GM19023 (cell line): ENCODE measurements around the gene COL11A1.
"Not testable (repeated sequence)": the region's sequence is repeated elsewhere in the genome, so short reads cannot be mapped to it uniquely, and the experiment has no call there.

Source experiments
- ATAC-seq: cut with Tn5 transposase; IDR thresholded peaks from one replicate; pipeline ENCODE4 v1.9.1; 2021; ENCODE audit warnings: mild to moderate bottlenecking, moderate library complexity; ENCODE audit not compliant: unreplicated experiment

COL11A1 gene

GRCh38 chr1:102840741-102841140 is 267.6 kb downstream of the COL11A1 start:
- ATAC-seq = no peak

DNA sequence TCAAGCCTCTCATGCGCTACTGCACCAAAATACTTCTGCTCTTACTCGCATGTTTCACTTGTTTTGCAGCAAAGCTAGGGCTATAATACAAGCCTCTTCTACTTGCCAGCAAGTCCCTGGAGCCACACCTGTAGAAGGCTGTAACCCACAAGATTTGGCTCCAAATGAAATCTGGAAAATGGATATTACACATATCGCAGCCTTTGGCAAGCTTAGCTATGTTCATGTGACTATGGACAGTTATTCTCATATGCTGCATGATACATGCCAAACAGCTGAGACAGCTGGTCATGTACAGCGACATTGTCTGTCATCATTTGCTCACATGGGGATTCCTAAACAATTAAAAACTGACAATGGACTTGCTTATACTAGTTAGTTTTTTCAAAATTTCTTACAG is 270.3 kb downstream of the COL11A1 start:
- no peak for ATAC-seq

DNA sequence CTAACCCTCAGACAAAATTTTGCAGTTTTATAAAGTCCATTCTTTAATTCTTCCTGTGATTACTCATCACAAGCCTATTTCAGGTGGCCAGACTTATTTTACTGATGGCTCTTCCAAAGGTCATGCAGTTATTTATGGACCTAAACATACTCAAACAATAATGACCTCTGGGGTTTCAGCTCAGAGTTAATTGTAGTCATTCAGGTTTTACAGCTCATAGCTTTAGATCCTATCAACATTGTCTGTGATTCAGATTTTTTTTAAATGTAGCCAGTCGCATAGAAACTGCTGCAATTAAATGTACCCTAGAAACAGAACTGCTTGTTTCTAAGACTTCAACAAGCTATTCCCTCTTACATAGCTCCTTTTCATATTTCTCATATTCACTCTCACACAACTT is 270.8 kb downstream of the COL11A1 start:
- no peak for ATAC-seq

GRCh38 chr1:102836991-102837390 is 271.3 kb downstream of the COL11A1 start:
- no peak for ATAC-seq

DNA sequence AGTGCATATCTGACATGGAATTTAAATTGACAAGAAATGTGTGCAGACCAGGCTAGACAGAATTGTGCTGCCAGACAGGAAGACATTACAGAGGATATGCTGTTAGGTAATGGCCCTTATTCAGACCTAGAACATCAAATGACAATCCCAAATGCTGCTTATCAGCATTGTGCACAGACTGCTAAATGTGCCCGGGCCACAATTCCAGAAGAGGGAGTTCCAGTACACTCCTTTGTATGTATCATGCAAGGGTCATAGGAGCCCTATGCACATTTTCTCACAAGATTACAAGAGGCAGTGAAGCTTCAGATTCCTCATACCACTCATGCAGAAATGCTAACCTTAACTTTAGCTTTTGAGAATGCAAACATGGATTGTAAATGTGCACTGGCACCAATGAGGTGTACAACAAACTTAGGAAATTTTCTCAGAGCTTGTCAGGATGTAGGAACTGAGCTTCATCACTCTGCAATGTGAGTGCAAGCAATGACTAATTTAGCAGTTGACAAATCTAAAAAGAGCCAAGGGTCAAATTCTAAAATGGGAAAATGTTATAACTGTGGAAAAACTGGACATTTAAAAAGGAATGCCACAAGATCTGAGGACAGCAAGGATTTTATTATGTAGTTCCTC is 273.5 kb downstream of the COL11A1 start:
- no peak for ATAC-seq

DNA sequence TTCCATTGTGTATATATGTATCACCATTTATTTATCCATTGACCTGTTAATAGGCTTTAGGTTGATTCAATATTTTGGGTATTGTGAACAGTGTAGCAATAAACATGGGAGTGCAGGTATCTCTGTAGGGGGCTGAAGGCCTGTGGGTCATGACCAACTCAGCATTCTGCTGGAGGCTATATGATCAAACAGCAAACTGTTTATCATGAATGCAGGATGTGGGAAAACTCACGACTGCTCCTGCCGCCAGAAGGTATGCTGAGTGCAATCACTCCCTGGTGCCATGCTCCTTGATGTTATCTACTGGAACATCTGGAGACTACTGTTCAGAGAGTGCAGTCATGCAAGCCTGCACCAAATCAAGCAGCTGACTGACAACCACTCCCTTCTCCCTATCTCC is 275.2 kb downstream of the COL11A1 start:
- no peak for ATAC-seq

DNA sequence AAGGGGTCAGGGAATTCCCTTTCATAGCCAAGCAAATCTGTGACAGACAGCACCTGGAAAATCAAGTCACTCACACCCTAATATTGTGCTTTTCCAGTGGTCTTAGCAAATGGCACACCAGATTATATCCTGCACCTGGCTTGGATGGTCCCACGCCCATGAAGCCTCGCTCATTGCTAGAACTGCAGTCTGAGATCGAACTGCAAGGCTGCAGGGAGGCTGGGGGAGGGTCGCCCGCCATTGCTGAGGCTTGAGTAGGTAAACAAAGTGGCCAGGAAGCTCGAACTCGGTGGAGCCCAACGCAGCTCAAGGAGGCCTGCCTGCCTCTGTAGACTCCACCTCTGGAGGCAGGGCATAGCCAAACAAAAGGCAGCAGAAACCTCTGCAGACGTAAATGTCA is 281.6 kb downstream of the COL11A1 start:
- not testable (repeated sequence) for ATAC-seq
